GM12801 (cell line): ENCODE results near the gene PGAM1.

Source experiments
- TF ChIP-seq, protein P1 (sequence below): IDR thresholded peaks from one replicate; pipeline ENCODE4 v1.5.1; 2011; ENCODE audit warnings: control low read depth; ENCODE audit not compliant: insufficient read length; ENCODE audit errors: extremely low read depth

Gene PGAM1

DNA sequence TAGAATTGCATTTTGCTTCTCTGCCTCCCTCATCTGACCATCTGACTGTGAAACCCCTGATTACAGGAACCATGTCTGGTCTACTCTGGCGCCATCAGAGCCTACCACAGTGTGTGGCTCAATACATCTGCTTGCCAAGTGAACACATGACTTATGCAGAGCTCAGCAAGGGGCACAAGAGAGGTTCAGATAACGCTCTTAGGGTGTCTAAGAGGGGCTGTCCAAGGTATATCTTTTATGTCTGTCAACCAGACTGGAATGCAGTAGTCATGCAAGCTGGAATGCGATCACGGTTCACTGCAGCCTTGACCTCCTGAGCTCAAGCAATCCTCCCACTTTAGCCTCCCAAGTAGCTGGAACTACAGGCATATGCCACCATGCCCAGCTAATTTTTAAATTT lies 14.6 kb upstream of the PGAM1 start:
- TF ChIP-seq, protein P1, sequence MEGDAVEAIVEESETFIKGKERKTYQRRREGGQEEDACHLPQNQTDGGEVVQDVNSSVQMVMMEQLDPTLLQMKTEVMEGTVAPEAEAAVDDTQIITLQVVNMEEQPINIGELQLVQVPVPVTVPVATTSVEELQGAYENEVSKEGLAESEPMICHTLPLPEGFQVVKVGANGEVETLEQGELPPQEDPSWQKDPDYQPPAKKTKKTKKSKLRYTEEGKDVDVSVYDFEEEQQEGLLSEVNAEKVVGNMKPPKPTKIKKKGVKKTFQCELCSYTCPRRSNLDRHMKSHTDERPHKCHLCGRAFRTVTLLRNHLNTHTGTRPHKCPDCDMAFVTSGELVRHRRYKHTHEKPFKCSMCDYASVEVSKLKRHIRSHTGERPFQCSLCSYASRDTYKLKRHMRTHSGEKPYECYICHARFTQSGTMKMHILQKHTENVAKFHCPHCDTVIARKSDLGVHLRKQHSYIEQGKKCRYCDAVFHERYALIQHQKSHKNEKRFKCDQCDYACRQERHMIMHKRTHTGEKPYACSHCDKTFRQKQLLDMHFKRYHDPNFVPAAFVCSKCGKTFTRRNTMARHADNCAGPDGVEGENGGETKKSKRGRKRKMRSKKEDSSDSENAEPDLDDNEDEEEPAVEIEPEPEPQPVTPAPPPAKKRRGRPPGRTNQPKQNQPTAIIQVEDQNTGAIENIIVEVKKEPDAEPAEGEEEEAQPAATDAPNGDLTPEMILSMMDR, result no peak

DNA sequence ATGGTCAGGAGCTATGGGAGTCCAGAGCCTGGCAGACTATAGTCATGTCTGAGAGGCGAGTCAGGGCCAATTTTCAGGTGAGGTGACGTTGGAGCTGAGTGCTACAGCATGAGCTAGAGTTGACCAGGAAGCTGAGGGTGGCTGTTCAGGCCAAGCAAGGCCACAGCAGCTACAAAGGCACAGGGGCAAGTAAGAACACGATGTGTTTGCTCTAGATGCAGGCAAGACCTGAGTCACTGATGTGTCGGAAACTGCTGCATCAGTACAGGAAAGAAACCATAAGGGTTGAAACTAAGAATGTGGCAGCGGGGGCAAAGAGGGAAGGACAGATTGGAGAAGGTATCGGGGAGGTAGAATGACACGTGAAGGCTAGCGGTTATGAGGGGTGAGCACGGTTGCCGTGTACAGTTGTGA lies 13.1 kb upstream of the PGAM1 start:
- TF ChIP-seq, protein P1, result no peak

DNA sequence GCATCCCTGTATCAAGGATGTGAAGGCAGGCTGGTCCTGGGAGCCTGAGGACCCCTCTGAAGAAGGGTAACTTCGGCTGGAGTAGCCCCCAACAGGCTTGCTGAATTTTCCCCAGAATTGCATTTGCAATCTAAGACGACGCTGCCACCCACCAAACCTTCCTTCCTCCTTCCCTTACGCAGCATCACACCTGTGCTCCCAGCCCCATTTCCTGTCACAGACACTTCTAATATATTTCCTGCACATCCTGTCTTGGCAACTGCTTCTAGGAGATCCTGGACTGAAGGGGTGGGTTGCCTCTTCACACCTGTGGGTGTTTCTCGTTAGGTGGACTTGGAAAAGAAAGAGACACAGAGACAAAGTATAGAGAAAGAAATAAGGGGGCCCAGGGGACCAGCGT lies 9.4 kb upstream of the PGAM1 start:
- TF ChIP-seq, protein P1, result no peak

DNA sequence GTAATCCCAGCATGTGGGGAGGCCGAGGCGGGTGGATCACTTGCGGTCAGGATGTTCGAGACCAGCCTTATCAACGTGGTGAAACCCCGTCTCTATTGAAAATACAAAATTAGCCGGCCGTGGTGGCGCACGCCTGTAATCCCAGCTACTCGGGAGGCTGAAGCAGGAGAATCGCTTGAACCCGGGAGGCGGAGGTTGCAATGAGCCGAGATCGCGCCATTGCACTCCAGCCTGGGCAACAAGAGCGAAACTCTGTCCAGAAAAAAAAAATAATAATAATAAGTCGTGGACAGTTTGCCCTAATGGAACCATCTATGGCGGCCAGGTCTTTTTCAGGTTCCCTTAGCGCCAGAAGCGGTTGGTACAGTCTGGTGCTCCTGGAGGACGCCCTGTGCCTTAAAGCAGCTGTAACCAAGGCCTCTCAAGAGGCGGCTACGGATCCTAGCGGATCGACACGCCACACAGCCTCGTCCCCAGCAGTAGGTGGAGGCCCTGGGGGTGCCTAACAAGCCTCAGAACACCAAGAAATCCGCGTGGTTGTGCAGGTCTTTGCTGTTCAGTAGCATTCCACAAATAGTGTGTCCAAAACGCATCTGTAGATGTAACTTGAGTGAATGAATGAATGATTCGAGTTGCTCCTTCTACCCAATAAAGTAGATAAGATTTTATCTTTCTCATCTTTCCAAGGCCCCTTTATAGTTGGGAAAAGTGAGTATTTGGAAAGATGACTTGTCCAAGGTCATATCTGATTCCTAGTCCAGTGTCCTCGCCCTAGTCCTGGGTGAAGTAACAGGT lies 982 bp downstream of the PGAM1 start:
- TF ChIP-seq, protein P1, result no peak

DNA sequence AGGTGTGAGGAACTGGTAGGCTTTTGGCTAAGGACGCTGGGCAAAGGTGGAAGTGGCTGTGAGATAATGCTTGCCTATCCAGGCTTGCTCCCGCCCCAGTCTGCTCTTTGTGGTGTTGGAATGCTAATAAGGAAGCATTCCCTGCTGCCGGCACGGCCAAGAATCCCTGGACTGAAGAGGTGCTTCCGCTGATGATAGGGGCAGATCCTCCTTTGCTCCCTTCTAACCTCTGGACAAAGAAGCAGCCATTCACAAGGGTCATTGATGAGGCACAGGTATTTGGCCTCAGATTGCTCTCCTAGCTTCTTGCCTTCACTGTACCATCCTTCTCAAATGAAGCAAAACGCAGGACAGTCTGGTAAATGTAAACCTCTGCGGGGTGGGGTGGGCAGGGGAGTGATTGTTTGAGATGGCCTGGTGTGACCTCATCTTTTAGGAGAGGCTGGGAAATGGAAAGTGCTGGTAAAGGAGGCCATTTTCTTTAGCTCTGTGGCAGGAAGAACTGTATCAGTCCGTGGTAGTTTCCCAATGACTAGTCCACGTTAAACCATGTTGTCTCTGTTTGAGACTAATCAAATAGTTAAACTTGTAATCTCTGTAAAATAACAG lies 1.7 kb downstream of the PGAM1 start:
- TF ChIP-seq, protein P1, result no peak

DNA sequence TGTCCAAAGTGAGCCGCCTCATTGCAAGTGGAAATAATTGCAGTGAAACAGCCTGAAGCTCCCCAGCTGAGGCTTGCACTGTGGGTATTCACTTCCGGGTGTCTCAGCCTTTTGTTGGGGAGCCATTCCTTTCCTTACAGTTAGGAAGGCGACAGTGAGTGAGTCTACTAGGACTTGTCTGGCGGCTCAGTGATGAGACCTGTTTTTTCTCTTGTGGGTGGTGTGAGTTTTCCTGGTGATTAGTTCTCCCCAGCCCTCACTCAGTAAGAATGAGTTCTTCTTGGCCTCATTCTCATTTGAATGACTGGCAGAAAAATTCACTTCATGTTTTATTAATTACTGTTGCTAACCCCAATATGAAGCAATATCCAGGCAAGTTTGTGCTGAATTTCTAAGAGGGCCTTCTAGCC lies 2.6 kb downstream of the PGAM1 start:
- TF ChIP-seq, protein P1, result no peak

DNA sequence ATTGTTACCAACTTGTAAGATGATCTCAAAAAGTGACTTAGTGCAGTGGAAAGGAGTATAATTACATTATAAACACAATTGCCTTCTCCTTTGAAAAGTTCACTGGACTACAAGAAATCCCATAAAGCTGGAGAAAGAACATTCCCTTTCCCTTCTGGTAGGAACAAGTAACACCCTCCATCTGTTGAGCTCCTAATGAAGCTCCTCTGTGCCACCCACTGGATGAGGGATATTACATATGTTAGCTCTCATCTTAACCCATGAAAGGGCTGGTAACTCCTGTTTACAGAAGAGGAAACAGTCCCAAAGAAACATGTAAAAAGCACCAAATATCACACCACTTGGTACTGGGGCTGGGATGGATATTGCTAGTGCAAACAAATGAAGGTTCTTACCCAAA lies 8.1 kb downstream of the PGAM1 start:
- TF ChIP-seq, protein P1, result no peak
